Transverse colon (tissue), 4 donors: ENCODE measurements around the gene ZPLD1.

Source experiments
- EP300 ChIP-seq: sonication (generic); formaldehyde crosslinking; IDR thresholded peaks from one replicate; pipeline ENCODE4 v1.6.1; 2017; ENCODE audit warnings: antibody characterized with exemption, low read depth
- POLR2A ChIP-seq: fragments of 450-650 bp; IDR thresholded peaks from one replicate; pipeline ENCODE4 v1.6.1; 2016; ENCODE audit warnings: antibody characterized with exemption, mild to moderate bottlenecking, moderate library complexity
- POLR2AphosphoS5 ChIP-seq, 3 donors: sonication (generic); formaldehyde crosslinking; IDR thresholded peaks; one replicate each; pipeline ENCODE4 v1.6.1; 2016; ENCODE audit warnings: antibody characterized with exemption in 3 of 3
- TF ChIP-seq, protein P1 (sequence below), 5 experiments: fragments of 200-600 bp in 3 of 5; fragments of 450-650 bp in 2 of 5; sonication (generic) in 3 of 5; IDR thresholded peaks; 1 replicate in 2 of 5; 2 replicates in 3 of 5; pipeline ENCODE4 v1.5.1; 2016 to 2017; ENCODE audit warnings: antibody characterized with exemption in 5 of 5, inconsistent platforms in 3 of 5, mild to moderate bottlenecking in 2 of 5, moderate library complexity in 1 of 5

DNA sequence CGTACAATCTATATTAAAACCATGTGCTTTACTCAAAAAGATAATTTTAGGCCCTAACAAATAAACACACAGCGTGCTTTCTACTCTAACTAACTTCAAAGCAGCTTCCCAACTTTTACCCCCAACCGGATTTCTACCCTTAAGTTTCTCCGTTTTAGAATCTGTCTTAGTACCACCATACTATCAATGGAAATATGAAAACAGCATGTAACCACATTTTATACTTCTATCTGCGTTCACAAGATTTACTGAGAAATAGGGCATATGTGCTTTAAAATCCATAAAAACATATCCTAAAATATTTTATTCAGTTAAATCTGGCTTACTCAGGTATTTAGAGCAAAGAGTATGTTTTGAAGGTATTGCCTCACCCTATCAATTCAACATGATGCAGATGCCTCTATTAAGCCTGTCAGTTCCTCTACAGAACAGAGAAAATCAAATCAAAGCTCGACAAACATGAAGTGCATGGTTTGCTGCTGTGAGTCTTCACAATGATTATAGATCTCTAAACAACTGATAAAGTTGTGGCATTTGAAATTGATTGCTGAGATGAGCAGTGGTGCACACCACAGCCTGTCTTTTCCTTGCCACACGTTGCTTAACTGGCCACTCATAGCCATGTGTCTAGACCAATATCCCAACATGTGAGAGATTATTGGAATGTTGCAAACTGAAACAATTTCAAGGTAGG, 44.5 kb upstream of the ZPLD1 start:
- TF ChIP-seq POLR2A (no peak), EP300 (no peak), POLR2AphosphoS5 (IDR thresholded peaks at IDR 0.05) (no peak)
- TF ChIP-seq, protein P1, sequence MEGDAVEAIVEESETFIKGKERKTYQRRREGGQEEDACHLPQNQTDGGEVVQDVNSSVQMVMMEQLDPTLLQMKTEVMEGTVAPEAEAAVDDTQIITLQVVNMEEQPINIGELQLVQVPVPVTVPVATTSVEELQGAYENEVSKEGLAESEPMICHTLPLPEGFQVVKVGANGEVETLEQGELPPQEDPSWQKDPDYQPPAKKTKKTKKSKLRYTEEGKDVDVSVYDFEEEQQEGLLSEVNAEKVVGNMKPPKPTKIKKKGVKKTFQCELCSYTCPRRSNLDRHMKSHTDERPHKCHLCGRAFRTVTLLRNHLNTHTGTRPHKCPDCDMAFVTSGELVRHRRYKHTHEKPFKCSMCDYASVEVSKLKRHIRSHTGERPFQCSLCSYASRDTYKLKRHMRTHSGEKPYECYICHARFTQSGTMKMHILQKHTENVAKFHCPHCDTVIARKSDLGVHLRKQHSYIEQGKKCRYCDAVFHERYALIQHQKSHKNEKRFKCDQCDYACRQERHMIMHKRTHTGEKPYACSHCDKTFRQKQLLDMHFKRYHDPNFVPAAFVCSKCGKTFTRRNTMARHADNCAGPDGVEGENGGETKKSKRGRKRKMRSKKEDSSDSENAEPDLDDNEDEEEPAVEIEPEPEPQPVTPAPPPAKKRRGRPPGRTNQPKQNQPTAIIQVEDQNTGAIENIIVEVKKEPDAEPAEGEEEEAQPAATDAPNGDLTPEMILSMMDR (IDR thresholded peaks at IDR 0.05): no peak
